Left ventricle myocardium inferior (tissue), 1 donor: ENCODE results near the gene ADD2. TPM values are rescaled to one million over a fixed set of nuclear protein-coding genes. Genes with fewer than 3 reads are reported as not detected.
A peak's percentile ranks its signal among the peaks of the same experiment; 100 is the strongest.

Experiments
- DNase-seq: peaks from one replicate; pipeline ENCODE4 v3.0.0-alpha.2; 2020
- H3K27ac ChIP-seq: fragments of 200-600 bp; replicated peaks from 2 replicates; pipeline ENCODE4 v1.8.0; 2021
- H3K27me3 ChIP-seq: fragments of 200-600 bp; 2 replicates; pipeline ENCODE4 v1.8.0; 2021; ENCODE audit warnings: low read depth
- H3K36me3 ChIP-seq: fragments of 200-600 bp; 2 replicates; pipeline ENCODE4 v1.8.0; 2021
- H3K4me1 ChIP-seq: fragments of 200-600 bp; 2 replicates; pipeline ENCODE4 v1.8.0; 2021
- H3K4me3 ChIP-seq: fragments of 200-600 bp; 2 replicates; pipeline ENCODE4 v1.8.0; 2021; ENCODE audit warnings: mild to moderate bottlenecking, moderate library complexity
- H3K9me3 ChIP-seq: fragments of 200-600 bp; replicated peaks from 2 replicates; pipeline ENCODE4 v1.8.0; 2021
- intact Hi-C: fragments of 100-400 bp; cut with micrococcal nuclease; formaldehyde crosslinking; loops from one replicate; pipeline ENCODE4 v1.11.0; 2022
- total RNA-seq: library from RNA; stranded (reverse); fragmentation: NEBNext Ultra II Directional; extraction: Animal tissue kit (Norgen Biotek cat#: 25700); gene quantifications from one replicate; pipeline ENCODE4 v1.2.1, GENCODE V29; 2021
- TF ChIP-seq, protein P1 (sequence below): fragments of 200-600 bp; IDR thresholded peaks from 2 replicates; pipeline ENCODE4 v1.8.0; 2021; ENCODE audit warnings: antibody characterized with exemption, mild to moderate bottlenecking, borderline replicate concordance
- donor health status: DM: no; HTN: yes; CAD: no; lungs with severe emphysema.

ADD2 gene
- total RNA-seq, 1 donor from 2014 or later: 2.7 TPM

DNA sequence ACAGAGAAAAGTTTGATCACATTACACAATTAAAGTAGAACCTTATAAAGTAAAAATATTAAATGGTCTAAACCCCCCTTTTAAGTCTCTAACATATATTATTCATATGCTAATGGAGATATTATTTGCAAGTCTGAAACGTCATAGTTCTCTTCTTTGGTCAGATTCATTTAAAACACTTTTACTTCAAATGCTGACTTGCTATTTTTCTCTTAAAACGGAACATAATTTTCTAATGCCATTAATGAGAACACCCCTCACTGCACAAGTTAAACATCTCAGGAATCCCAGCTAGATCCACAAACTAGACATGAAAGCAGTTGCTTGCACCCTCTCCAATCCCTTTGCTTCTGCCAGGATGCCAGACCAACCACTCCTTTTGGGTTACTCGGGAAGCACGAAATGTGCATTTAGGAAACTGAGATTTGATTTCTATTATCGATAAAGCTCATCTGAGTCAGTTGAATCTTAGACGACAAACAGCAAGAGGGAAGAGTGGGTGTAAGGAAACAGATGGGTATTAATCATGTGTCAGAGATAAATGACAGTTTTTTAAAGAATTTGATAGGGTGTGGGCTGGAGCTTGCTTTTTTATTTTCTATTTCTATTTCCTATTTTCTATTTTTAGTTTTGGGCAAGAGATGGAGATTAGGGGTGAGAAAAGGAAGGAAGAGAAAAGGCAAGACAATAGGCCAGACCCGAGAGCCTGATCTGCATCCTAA is 1.5 kb downstream of the ADD2 start:
- Histone ChIP-seq H3K27ac (no peak overlapping the region), H3K9me3 (no peaks in the 10 kb centered on the region), H3K36me3 (no peaks in the 10 kb centered on the region), H3K27me3 (peaks cover 83% of the 10 kb centered on the region), H3K4me1 (peaks cover 16% of the 10 kb centered on the region), H3K4me3 (peak overlapping the region; percentile 67)
- intact Hi-C loops: no loop called here
- no peak for DNase-seq
- TF ChIP-seq, protein P1, sequence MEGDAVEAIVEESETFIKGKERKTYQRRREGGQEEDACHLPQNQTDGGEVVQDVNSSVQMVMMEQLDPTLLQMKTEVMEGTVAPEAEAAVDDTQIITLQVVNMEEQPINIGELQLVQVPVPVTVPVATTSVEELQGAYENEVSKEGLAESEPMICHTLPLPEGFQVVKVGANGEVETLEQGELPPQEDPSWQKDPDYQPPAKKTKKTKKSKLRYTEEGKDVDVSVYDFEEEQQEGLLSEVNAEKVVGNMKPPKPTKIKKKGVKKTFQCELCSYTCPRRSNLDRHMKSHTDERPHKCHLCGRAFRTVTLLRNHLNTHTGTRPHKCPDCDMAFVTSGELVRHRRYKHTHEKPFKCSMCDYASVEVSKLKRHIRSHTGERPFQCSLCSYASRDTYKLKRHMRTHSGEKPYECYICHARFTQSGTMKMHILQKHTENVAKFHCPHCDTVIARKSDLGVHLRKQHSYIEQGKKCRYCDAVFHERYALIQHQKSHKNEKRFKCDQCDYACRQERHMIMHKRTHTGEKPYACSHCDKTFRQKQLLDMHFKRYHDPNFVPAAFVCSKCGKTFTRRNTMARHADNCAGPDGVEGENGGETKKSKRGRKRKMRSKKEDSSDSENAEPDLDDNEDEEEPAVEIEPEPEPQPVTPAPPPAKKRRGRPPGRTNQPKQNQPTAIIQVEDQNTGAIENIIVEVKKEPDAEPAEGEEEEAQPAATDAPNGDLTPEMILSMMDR: no peak

DNA sequence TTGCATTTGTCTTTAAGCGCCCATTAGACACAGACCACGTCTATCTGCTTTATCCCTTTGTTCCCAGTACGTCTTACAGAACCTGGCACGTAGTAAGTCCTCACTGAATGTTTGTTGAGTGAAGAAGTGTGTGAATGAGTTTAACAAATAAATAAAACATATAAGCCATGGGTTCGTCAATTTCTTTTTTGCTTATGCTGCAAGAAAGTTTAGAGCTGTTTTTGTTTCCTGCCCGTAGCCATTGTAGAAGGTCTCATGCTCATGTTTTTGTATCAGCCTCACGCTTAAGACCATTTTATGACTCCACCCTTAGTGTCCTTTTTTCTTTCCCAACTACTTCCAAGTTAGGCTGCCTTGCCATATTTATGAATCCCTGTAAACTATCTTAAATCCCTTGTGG is 2.5 kb downstream of the ADD2 start:
- peaks cover 16% of the 10 kb centered on the region for H3K4me1 ChIP-seq
- TF ChIP-seq, protein P1: no peak
- H3K4me3 ChIP-seq: no peak overlapping the region
- no peaks in the 10 kb centered on the region for H3K36me3 ChIP-seq
- H3K9me3 ChIP-seq: no peaks in the 10 kb centered on the region
- no peak for DNase-seq
- H3K27me3 ChIP-seq: peaks cover 83% of the 10 kb centered on the region
- intact Hi-C loops: no loop called here
- H3K27ac ChIP-seq: no peak overlapping the region

DNA sequence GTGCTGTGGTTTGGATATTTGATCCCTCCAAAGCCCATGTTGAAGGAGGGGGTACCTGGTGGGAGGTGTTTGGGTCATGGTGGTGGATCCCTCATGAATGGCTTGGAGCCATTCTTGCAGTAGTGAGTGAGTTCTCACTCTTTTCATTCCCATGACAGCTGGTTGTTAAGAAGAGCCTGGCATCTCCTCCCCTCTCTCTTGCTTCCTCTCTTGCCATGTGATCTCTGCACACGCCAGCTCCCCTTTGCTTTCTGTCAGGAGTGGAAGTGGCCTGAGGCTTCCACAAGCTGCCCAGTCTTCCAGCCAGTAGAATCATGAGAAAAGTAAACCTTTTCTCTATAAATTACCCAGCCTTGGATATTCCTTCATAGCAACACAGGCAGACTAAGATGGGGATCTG is 8.6 kb downstream of the ADD2 start:
- Histone ChIP-seq H3K27ac (no peak overlapping the region), H3K36me3 (no peaks in the 10 kb centered on the region), H3K27me3 (peaks cover 78% of the 10 kb centered on the region), H3K9me3 (no peaks in the 10 kb centered on the region), H3K4me3 (no peak overlapping the region), H3K4me1 (no peaks in the 10 kb centered on the region)
- TF ChIP-seq, protein P1: no peak
- intact Hi-C loops: no loop called here
- DNase-seq: no peak

DNA sequence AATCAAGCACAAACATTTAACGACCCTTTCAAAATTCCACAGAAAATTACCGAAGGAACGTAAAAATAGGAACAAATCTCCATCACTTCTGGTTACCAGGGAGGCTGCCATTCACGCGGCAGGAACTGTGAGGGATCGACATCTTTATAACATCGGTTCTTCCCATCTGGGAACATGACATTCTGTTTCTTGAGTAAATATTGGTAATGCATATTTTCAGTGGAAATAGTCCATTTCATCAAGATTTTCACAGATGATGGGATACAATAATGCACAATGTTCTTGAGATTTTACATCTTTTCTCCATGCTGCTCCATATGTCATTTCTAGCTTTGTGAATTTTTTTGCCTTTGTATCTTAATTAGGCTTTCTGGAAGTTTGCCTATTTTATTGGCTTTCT is 10.0 kb downstream of the ADD2 start:
- TF ChIP-seq, protein P1: no peak
- no peak for DNase-seq

DNA sequence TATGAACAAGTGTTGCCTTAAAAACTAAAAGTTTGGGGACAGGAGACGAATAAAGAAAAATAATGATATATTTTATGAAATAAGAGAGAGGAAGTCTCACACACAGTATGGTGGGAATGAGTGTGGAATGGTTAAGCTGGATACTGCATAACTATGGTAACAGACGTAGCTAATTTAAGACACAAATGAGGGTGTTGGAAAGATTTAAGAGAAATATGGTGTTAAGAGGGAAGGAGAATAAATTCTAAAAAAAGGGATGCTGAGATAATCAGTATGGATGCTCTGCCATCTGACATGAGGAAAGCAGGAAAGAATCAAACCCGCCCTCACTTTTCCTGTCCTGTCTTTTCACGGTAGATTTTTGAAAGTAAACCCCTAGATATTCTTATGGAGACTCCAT is 10.6 kb downstream of the ADD2 start:
- TF ChIP-seq, protein P1: no peak
- H3K36me3 ChIP-seq: no peaks in the 10 kb centered on the region
- H3K4me3 ChIP-seq: no peak overlapping the region
- H3K27me3 ChIP-seq: peaks cover 75% of the 10 kb centered on the region
- H3K4me1 ChIP-seq: no peaks in the 10 kb centered on the region
- H3K9me3 ChIP-seq: no peaks in the 10 kb centered on the region
- no peak overlapping the region for H3K27ac ChIP-seq
- DNase-seq: no peak
- intact Hi-C loops: no loop called here

More for the DNA sequence above, 10.0 kb downstream of the ADD2 start:
- intact Hi-C loops: no loop called here
- H3K27me3 ChIP-seq: peaks cover 74% of the 10 kb centered on the region
- no peaks in the 10 kb centered on the region for H3K36me3 ChIP-seq
- H3K4me1 ChIP-seq: no peaks in the 10 kb centered on the region
- no peak overlapping the region for H3K4me3 ChIP-seq
- H3K9me3 ChIP-seq: no peaks in the 10 kb centered on the region
- no peak overlapping the region for H3K27ac ChIP-seq
